ENCODE results near the gene PKD2L1. TPM values are rescaled to one million over a fixed set of nuclear protein-coding genes. Genes with fewer than 3 reads are reported as not detected.

The PKD2L1 gene
- total RNA-seq, 3 donors from 2014 or later = not detected

GRCh38 chr10:100347568-100348195 lies 17.7 kb upstream of the PKD2L1 start:
- Mint-ChIP-seq H3K4me1 (ENCODE audit: low read depth) (peaks cover 16% of the 10 kb centered on the region), H3K9me3 (no peaks in the 10 kb centered on the region), H3K27me3 (ENCODE audit: low read depth) (no peaks in the 10 kb centered on the region), H3K4me3 (peak overlapping the region; percentile 84), H3K36me3 (ENCODE audit: insufficient read depth) (peaks cover 11% of the 10 kb centered on the region)
- no peak for DNase-seq
- ATAC-seq = peak in 1 of 2 donors; percentile 10

GRCh38 chr10:100346765-100347567 lies 16.9 kb upstream of the PKD2L1 start, which contains the start of gene SCD:
Gene SCD (plus strand): TSS chr10:100347233. CDS start chr10:100347505, 272 bp downstream.
- peak; percentile 89 to 93 for ATAC-seq
- Mint-ChIP-seq H3K27me3 (ENCODE audit: low read depth) (no peaks in the 10 kb centered on the region), H3K4me1 (ENCODE audit: low read depth) (peaks cover 16% of the 10 kb centered on the region), H3K9me3 (no peaks in the 10 kb centered on the region), H3K4me3 (peak within 1 kb of the TSS; percentile 84), H3K36me3 (ENCODE audit: insufficient read depth) (peaks cover 6% of the 10 kb centered on the region)
- peak; percentile 64 for DNase-seq

GRCh38 chr10:100346351-100346764 lies 16.3 kb upstream of the PKD2L1 start:
- peaks cover 6% of the 10 kb centered on the region for H3K36me3 Mint-ChIP-seq (ENCODE audit: insufficient read depth)
- peaks cover 16% of the 10 kb centered on the region for H3K4me1 Mint-ChIP-seq (ENCODE audit: low read depth)
- no peaks in the 10 kb centered on the region for H3K27me3 Mint-ChIP-seq (ENCODE audit: low read depth)
- no peaks in the 10 kb centered on the region for H3K9me3 Mint-ChIP-seq
- peak overlapping the region; percentile 84 for H3K4me3 Mint-ChIP-seq
- ATAC-seq = peak; percentile 76 to 77
- peak; percentile 49 for DNase-seq

GRCh38 chr10:100345570-100346330 lies 15.7 kb upstream of the PKD2L1 start:
- ATAC-seq (no peak), DNase-seq (no peak)
- H3K4me3 Mint-ChIP-seq = peak overlapping the region; percentile 84
- peaks cover 2% of the 10 kb centered on the region for H3K36me3 Mint-ChIP-seq (ENCODE audit: insufficient read depth)
- H3K4me1 Mint-ChIP-seq (ENCODE audit: low read depth) = peaks cover 16% of the 10 kb centered on the region
- no peaks in the 10 kb centered on the region for H3K27me3 Mint-ChIP-seq (ENCODE audit: low read depth)
- H3K9me3 Mint-ChIP-seq = no peaks in the 10 kb centered on the region

GRCh38 chr10:100344241-100344788 lies 14.3 kb upstream of the PKD2L1 start:
- ATAC-seq (no peak), DNase-seq (no peak)
- Mint-ChIP-seq H3K9me3 (no peaks in the 10 kb centered on the region), H3K27me3 (ENCODE audit: low read depth) (no peaks in the 10 kb centered on the region), H3K4me3 (peak overlapping the region; percentile 2), H3K36me3 (ENCODE audit: insufficient read depth) (peaks cover 2% of the 10 kb centered on the region), H3K4me1 (ENCODE audit: low read depth) (peaks cover 16% of the 10 kb centered on the region)

GRCh38 chr10:100342627-100342972 lies 12.6 kb upstream of the PKD2L1 start:
- H3K36me3 Mint-ChIP-seq (ENCODE audit: insufficient read depth) = no peaks in the 10 kb centered on the region
- H3K27me3 Mint-ChIP-seq (ENCODE audit: low read depth) = no peaks in the 10 kb centered on the region
- DNase-seq (no peak), ATAC-seq (no peak)
- peaks cover 5% of the 10 kb centered on the region for H3K4me1 Mint-ChIP-seq (ENCODE audit: low read depth)
- H3K4me3 Mint-ChIP-seq = no peak overlapping the region
- H3K9me3 Mint-ChIP-seq = no peaks in the 10 kb centered on the region

- peaks cover 4% of the 10 kb centered on the region for H3K4me1 Mint-ChIP-seq (ENCODE audit: low read depth)
- no peaks in the 10 kb centered on the region for H3K9me3 Mint-ChIP-seq
- no peak overlapping the region for H3K4me3 Mint-ChIP-seq
- DNase-seq (peak; percentile 48), ATAC-seq (peak; percentile 15 to 19)
- H3K36me3 Mint-ChIP-seq (ENCODE audit: insufficient read depth) = no peaks in the 10 kb centered on the region
- H3K27me3 Mint-ChIP-seq (ENCODE audit: low read depth) = no peaks in the 10 kb centered on the region
Measured at GRCh38 chr10:100341953-100342626, 12.1 kb upstream of the PKD2L1 start.

GRCh38 chr10:100340948-100341847 lies 11.2 kb upstream of the PKD2L1 start:
- H3K36me3 Mint-ChIP-seq (ENCODE audit: insufficient read depth) = no peaks in the 10 kb centered on the region
- H3K9me3 Mint-ChIP-seq = no peaks in the 10 kb centered on the region
- peaks cover 2% of the 10 kb centered on the region for H3K4me1 Mint-ChIP-seq (ENCODE audit: low read depth)
- no peaks in the 10 kb centered on the region for H3K27me3 Mint-ChIP-seq (ENCODE audit: low read depth)
- DNase-seq (no peak), ATAC-seq (no peak)
- H3K4me3 Mint-ChIP-seq = no peak overlapping the region

- Mint-ChIP-seq H3K36me3 (ENCODE audit: insufficient read depth) (no peaks in the 10 kb centered on the region), H3K4me1 (ENCODE audit: low read depth) (no peaks in the 10 kb centered on the region), H3K27me3 (ENCODE audit: low read depth) (peaks cover 4% of the 10 kb centered on the region), H3K4me3 (no peak overlapping the region), H3K9me3 (no peaks in the 10 kb centered on the region)
- ATAC-seq (no peak), DNase-seq (no peak)
Measured at GRCh38 chr10:100339236-100339635, 9.2 kb upstream of the PKD2L1 start.

- Mint-ChIP-seq H3K4me3 (no peak overlapping the region), H3K4me1 (ENCODE audit: low read depth) (no peaks in the 10 kb centered on the region), H3K27me3 (ENCODE audit: low read depth) (peaks cover 8% of the 10 kb centered on the region), H3K9me3 (no peaks in the 10 kb centered on the region), H3K36me3 (ENCODE audit: insufficient read depth) (no peaks in the 10 kb centered on the region)
- DNase-seq (peak; percentile 84), ATAC-seq (peak; percentile 76 to 77)
Measured at GRCh38 chr10:100338434-100339036, 8.5 kb upstream of the PKD2L1 start.

GRCh38 chr10:100334762-100335161 lies 4.7 kb upstream of the PKD2L1 start:
- DNase-seq (no peak), ATAC-seq (no peak)
- no peaks in the 10 kb centered on the region for H3K4me1 Mint-ChIP-seq (ENCODE audit: low read depth)
- H3K9me3 Mint-ChIP-seq = no peaks in the 10 kb centered on the region
- H3K27me3 Mint-ChIP-seq (ENCODE audit: low read depth) = peaks cover 21% of the 10 kb centered on the region
- no peaks in the 10 kb centered on the region for H3K36me3 Mint-ChIP-seq (ENCODE audit: insufficient read depth)
- no peak overlapping the region for H3K4me3 Mint-ChIP-seq

GRCh38 chr10:100333661-100334440 lies 3.8 kb upstream of the PKD2L1 start:
- H3K4me3 Mint-ChIP-seq = no peak overlapping the region
- DNase-seq (no peak), ATAC-seq (no peak)
- H3K9me3 Mint-ChIP-seq = no peaks in the 10 kb centered on the region
- no peaks in the 10 kb centered on the region for H3K36me3 Mint-ChIP-seq (ENCODE audit: insufficient read depth)
- no peaks in the 10 kb centered on the region for H3K4me1 Mint-ChIP-seq (ENCODE audit: low read depth)
- H3K27me3 Mint-ChIP-seq (ENCODE audit: low read depth) = peaks cover 21% of the 10 kb centered on the region
